HCT116 (cell line): ENCODE data around the gene ZNF292. TPM values are rescaled to one million over a fixed set of nuclear protein-coding genes. Genes with fewer than 3 reads are reported as not detected.

Experiments
- ATAC-seq: fragments of 200-7000 bp; cut with Tn5 transposase; 2 replicates; pipeline ENCODE4 v1.9.1; 2020; ENCODE audit warnings: mild to moderate bottlenecking, moderate library complexity
- BruUV-seq: library from RNA; stranded (reverse); fragments of 400-500 nt; replicated peaks from 2 replicates; lab custom pipeline; 2021; lab: Mats Ljungman, UMichigan
- CTCF ChIA-PET: fragments of 300-600 bp; sonication (Branson Sonifier 250); formaldehyde crosslinking; loops from one replicate; lab custom pipeline; 2021; ENCODE audit warnings: antibody characterized with exemption; lab: Charles Lee
- POLR2A ChIA-PET: fragments of 300-600, 350-600 bp; sonication (Branson Sonifier 250); formaldehyde crosslinking; loops from one replicate; lab custom pipeline; 2021; ENCODE audit warnings: antibody characterized with exemption; lab: Charles Lee
- RAD21 ChIA-PET, 2 experiments: fragments of 300-600 bp; sonication (Branson Sonifier 250); formaldehyde crosslinking; loops; one replicate each; lab custom pipeline; 2023; ENCODE audit warnings: low total read pairs in 2 of 2; ENCODE audit not compliant: uncharacterized antibody in 2 of 2, unreplicated experiment in 2 of 2, low non-redundant PET in 1 of 2; lab: Charles Lee
- DNase-seq: peaks from one replicate; pipeline ENCODE4 v3.0.0-alpha.2; 2010; ENCODE audit warnings: low read depth, low spot score
- H2AFZ ChIP-seq: fragments of 200-600 bp; shearing (Covaris generic), sonication (generic); 2 replicates; pipeline ENCODE4 v1.6.1; 2017; ENCODE audit warnings: low read depth, mixed run types, mixed read lengths, antibody characterized with exemption, low read length; ENCODE audit not compliant: poor library complexity, severe bottlenecking
- H3K27ac ChIP-seq: 2 replicates; pipeline ENCODE4 v1.5.1; 2012; ENCODE audit warnings: low read depth, low read length
- H3K27me3 ChIP-seq: fragments of 200-600 bp; sonication (generic); 2 replicates; pipeline ENCODE4 v1.6.1; 2016; ENCODE audit warnings: mixed run types, low read length, mixed read lengths; ENCODE audit not compliant: insufficient read depth
- H3K36me3 ChIP-seq, 2 experiments: fragments of 200-500 bp in 1 of 2; fragments of 200-600 bp in 1 of 2; sonication (Bioruptor generic) in 1 of 2; sonication (generic) in 1 of 2; 2 replicates each; pipeline versions ENCODE4 v1.5.1 to v1.6.1; 2014 to 2016; ENCODE audit warnings: low read length in 2 of 2, inconsistent platforms in 1 of 2, mixed read lengths in 1 of 2, mixed run types in 1 of 2; ENCODE audit not compliant: insufficient read depth in 2 of 2, control insufficient read depth in 1 of 2
- H3K4me1 ChIP-seq, 2 experiments: fragments of 200-600 bp in 1 of 2; sonication (generic) in 1 of 2; 2 replicates each; pipeline versions ENCODE4 v1.5.1 to v1.6.1; 2012 to 2017; ENCODE audit warnings: low read length in 2 of 2, inconsistent platforms in 1 of 2, mild to moderate bottlenecking in 1 of 2, mixed read lengths in 1 of 2, mixed run types in 1 of 2, moderate library complexity in 1 of 2; ENCODE audit not compliant: insufficient read depth in 2 of 2, control insufficient read depth in 1 of 2
- H3K4me2 ChIP-seq: fragments of 200-600 bp; sonication (generic); 2 replicates; pipeline ENCODE4 v1.6.1; 2017; ENCODE audit warnings: mixed run types, low read length, mixed read lengths
- H3K4me3 ChIP-seq, 2 experiments: fragments of 200-600 bp in 1 of 2; sonication (generic) in 1 of 2; replicated peaks in 1 of 2; 2 replicates each; pipeline ENCODE4 v1.5.1; 2011 to 2016; ENCODE audit warnings: low read length in 2 of 2, control low read depth in 1 of 2, low read depth in 1 of 2, mild to moderate bottlenecking in 1 of 2, mixed read lengths in 1 of 2, mixed run types in 1 of 2
- H3K79me2 ChIP-seq: fragments of 200-600 bp; sonication (generic); 2 replicates; pipeline ENCODE4 v1.6.1; 2017; ENCODE audit warnings: mild to moderate bottlenecking, mixed run types, low read length, moderate library complexity, mixed read lengths; ENCODE audit not compliant: insufficient read depth
- H3K9ac ChIP-seq: fragments of 200-600 bp; sonication (generic); 2 replicates; pipeline ENCODE4 v1.6.1; 2016; ENCODE audit warnings: low read length, mixed read lengths
- H3K9me2 ChIP-seq: fragments of 200-600 bp; sonication (generic), shearing (Covaris generic); 2 replicates; pipeline ENCODE4 v1.6.1; 2017; ENCODE audit warnings: mixed run types, mild to moderate bottlenecking, moderate library complexity; ENCODE audit not compliant: insufficient read depth
- H3K9me3 ChIP-seq, 2 experiments: fragments of 200-500 bp in 1 of 2; fragments of 200-600 bp in 1 of 2; sonication (Bioruptor generic) in 1 of 2; sonication (generic) in 1 of 2; 2 replicates each; pipeline ENCODE4 v1.6.1; 2014 to 2017; ENCODE audit warnings: low read length in 2 of 2, mixed read lengths in 2 of 2, inconsistent platforms in 1 of 2, low read depth in 1 of 2, mild to moderate bottlenecking in 1 of 2, mixed run types in 1 of 2, moderate library complexity in 1 of 2; ENCODE audit not compliant: control insufficient read depth in 1 of 2, insufficient read depth in 1 of 2
- H4K20me1 ChIP-seq: fragments of 200-600 bp; sonication (generic), shearing (Covaris generic); 2 replicates; pipeline ENCODE4 v1.6.1; 2017; ENCODE audit warnings: mixed run types, mild to moderate bottlenecking, moderate library complexity; ENCODE audit not compliant: insufficient read depth
- ATF3 ChIP-seq: IDR thresholded peaks from 2 replicates; pipeline ENCODE4 v1.6.1; 2012
- CBX3 ChIP-seq: IDR thresholded peaks from 2 replicates; pipeline ENCODE4 v1.6.1; 2012; ENCODE audit warnings: low read depth
- CEBPB ChIP-seq: IDR thresholded peaks from 2 replicates; pipeline ENCODE4 v1.6.1; 2012; ENCODE audit warnings: low read depth
- ELF1 ChIP-seq: IDR thresholded peaks from 2 replicates; pipeline ENCODE4 v1.6.1; 2012; ENCODE audit warnings: low read depth, borderline replicate concordance
- EZH2 ChIP-seq: fragments of 200-600 bp; sonication (generic); IDR thresholded peaks from 2 replicates; pipeline ENCODE4 v1.6.1; 2017; ENCODE audit warnings: antibody characterized with exemption, mixed run types
- EZH2phosphoT487 ChIP-seq: fragments of 200-600 bp; IDR thresholded peaks from 2 replicates; pipeline ENCODE4 v1.6.1; 2018; ENCODE audit warnings: antibody characterized with exemption, borderline replicate concordance
- FOSL1 ChIP-seq: IDR thresholded peaks from 2 replicates; pipeline ENCODE4 v1.6.1; 2012; ENCODE audit warnings: low read depth
- JUND ChIP-seq: IDR thresholded peaks from 2 replicates; pipeline ENCODE4 v1.6.1; 2012
- POLR2A ChIP-seq: IDR thresholded peaks from 2 replicates; pipeline ENCODE4 v1.7.0; 2011; ENCODE audit warnings: borderline replicate concordance; ENCODE audit not compliant: insufficient read depth, insufficient read length; ENCODE audit errors: extremely low read depth
- POLR2AphosphoS5 ChIP-seq: IDR thresholded peaks from 2 replicates; pipeline ENCODE4 v1.6.1; 2011; ENCODE audit warnings: mild to moderate bottlenecking, low read depth, low read length, moderate library complexity
- REST ChIP-seq: IDR thresholded peaks from 2 replicates; pipeline ENCODE4 v1.6.1; 2012; ENCODE audit warnings: low read depth
- SIN3A ChIP-seq: IDR thresholded peaks from 2 replicates; pipeline ENCODE4 v1.6.1; 2012; ENCODE audit warnings: low read depth
- SRF ChIP-seq: IDR thresholded peaks from 2 replicates; pipeline ENCODE4 v1.6.1; 2012; ENCODE audit warnings: low read depth
- YY1 ChIP-seq: IDR thresholded peaks from 2 replicates; pipeline ENCODE4 v1.6.1; 2011; ENCODE audit warnings: low read length, low read depth, moderate library complexity, mild to moderate bottlenecking; ENCODE audit not compliant: insufficient replicate concordance; ENCODE audit errors: extremely low read depth
- ZFX ChIP-seq: fragments of 450-650 bp; IDR thresholded peaks from 2 replicates; pipeline ENCODE4 v1.6.1; 2017
- ZNF274 ChIP-seq: fragments of 200-500 bp; sonication (Bioruptor generic); IDR thresholded peaks from 2 replicates; pipeline ENCODE4 v1.6.1; 2014; ENCODE audit warnings: mild to moderate bottlenecking, low read depth, low read length, inconsistent platforms
- intact Hi-C: fragments of 100-400 bp; cut with micrococcal nuclease; formaldehyde crosslinking; loops from 2 replicates; pipeline ENCODE4 v1.10.0; 2022
- total RNA-seq: library from RNA; stranded (reverse); gene quantifications from one replicate; pipeline ENCODE4 v1.2.1, GENCODE V29; 2021; ENCODE audit not compliant: unreplicated experiment
- TF ChIP-seq, protein P1 (sequence below): IDR thresholded peaks from 2 replicates; pipeline ENCODE4 v1.6.1; 2011; ENCODE audit warnings: mild to moderate bottlenecking, low read length, moderate library complexity; ENCODE audit not compliant: insufficient replicate concordance; ENCODE audit errors: extremely low read depth
- TF ChIP-seq, protein P2 (sequence below): IDR thresholded peaks from 2 replicates; pipeline ENCODE4 v1.6.1; 2012

ZNF292 gene
- total RNA-seq, 1 experiment from 2014 or later: 35.3 TPM

GRCh38 chr6:87259791-87260190, 104.4 kb downstream of the ZNF292 start:
- intact Hi-C loops: loop anchor here (10.0 kb wide), 1 partner anchor 125 kb away; no protein-coding TSS in a partner anchor
- Histone ChIP-seq H3K36me3 (peaks cover 14 to 22% of the 10 kb centered on the region in 2 experiments), H3K4me1 (no peaks in the 10 kb centered on the region), H3K9me2 (no peaks in the 10 kb centered on the region), H3K9ac (no peak overlapping the region), H3K79me2 (no peaks in the 10 kb centered on the region), H4K20me1 (no peaks in the 10 kb centered on the region), H2AFZ (no peak overlapping the region), H3K27ac (no peak overlapping the region), H3K9me3 (no peaks in the 10 kb centered on the region), H3K4me2 (no peak overlapping the region), H3K27me3 (no peaks in the 10 kb centered on the region), H3K4me3 (no peak overlapping the region)
- DNase-seq (no peak), ATAC-seq (no peak)
- no TSS peak for BruUV-seq
- ChIA-PET POLR2A (no interaction called here), RAD21 (no interaction called here), CTCF (no interaction called here)
- TF ChIP-seq, protein P1, sequence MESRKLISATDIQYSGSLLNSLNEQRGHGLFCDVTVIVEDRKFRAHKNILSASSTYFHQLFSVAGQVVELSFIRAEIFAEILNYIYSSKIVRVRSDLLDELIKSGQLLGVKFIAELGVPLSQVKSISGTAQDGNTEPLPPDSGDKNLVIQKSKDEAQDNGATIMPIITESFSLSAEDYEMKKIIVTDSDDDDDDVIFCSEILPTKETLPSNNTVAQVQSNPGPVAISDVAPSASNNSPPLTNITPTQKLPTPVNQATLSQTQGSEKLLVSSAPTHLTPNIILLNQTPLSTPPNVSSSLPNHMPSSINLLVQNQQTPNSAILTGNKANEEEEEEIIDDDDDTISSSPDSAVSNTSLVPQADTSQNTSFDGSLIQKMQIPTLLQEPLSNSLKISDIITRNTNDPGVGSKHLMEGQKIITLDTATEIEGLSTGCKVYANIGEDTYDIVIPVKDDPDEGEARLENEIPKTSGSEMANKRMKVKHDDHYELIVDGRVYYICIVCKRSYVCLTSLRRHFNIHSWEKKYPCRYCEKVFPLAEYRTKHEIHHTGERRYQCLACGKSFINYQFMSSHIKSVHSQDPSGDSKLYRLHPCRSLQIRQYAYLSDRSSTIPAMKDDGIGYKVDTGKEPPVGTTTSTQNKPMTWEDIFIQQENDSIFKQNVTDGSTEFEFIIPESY: no peak
- TF ChIP-seq ELF1 (no peak), EZH2phosphoT487 (no peak), ZFX (no peak), SRF (no peak), JUND (no peak), CEBPB (no peak), ATF3 (no peak), CBX3 (no peak), FOSL1 (no peak), POLR2A (no peak), REST (no peak), SIN3A (no peak), ZNF274 (no peak), EZH2 (no peak), YY1 (no peak), POLR2AphosphoS5 (no peak)
- TF ChIP-seq, protein P2, sequence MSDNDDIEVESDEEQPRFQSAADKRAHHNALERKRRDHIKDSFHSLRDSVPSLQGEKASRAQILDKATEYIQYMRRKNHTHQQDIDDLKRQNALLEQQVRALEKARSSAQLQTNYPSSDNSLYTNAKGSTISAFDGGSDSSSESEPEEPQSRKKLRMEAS: no peak
